Fibroblast of lung (primary cell): Measurements from ENCODE around the gene SLC6A1.

Experiments
- EZH2 ChIP-seq: IDR thresholded peaks from 2 replicates; pipeline ENCODE4 v1.5.1; 2012; ENCODE audit warnings: low read length, control low read depth, mild to moderate bottlenecking; ENCODE audit errors: missing control alignments
- TF ChIP-seq, protein P1 (sequence below), 2 donors: IDR thresholded peaks in 1 of 2; conservative IDR thresholded peaks in 1 of 2; 1 replicate in 1 of 2; 2 replicates in 1 of 2; pipeline ENCODE4 v1.5.1; 2011 to 2012; ENCODE audit warnings: low read length in 2 of 2, control low read depth in 1 of 2, inconsistent platforms in 1 of 2, low read depth in 1 of 2, mild to moderate bottlenecking in 1 of 2

DNA sequence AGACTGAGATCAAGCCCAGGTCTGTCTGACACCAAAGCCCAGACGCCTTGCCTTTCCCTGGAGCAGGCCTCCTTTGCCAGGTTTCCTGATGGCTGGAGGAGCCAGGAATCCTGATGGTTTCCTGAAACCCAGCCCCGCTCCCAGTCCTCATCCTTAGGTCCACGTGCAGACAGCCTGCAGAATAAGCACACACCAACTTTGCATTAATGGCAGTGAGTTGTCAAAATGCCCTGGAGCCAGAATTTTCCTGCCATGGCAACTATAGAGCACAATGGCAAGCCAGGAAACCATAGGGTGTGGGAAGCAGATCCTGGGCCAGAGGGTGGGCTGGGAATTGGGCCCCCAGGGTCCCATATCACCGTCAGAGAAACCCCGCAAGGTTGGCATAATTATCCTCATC, 94.3 kb downstream of the SLC6A1 start:
- TF ChIP-seq, protein P1, sequence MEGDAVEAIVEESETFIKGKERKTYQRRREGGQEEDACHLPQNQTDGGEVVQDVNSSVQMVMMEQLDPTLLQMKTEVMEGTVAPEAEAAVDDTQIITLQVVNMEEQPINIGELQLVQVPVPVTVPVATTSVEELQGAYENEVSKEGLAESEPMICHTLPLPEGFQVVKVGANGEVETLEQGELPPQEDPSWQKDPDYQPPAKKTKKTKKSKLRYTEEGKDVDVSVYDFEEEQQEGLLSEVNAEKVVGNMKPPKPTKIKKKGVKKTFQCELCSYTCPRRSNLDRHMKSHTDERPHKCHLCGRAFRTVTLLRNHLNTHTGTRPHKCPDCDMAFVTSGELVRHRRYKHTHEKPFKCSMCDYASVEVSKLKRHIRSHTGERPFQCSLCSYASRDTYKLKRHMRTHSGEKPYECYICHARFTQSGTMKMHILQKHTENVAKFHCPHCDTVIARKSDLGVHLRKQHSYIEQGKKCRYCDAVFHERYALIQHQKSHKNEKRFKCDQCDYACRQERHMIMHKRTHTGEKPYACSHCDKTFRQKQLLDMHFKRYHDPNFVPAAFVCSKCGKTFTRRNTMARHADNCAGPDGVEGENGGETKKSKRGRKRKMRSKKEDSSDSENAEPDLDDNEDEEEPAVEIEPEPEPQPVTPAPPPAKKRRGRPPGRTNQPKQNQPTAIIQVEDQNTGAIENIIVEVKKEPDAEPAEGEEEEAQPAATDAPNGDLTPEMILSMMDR (conservative IDR thresholded peaks at IDR 0.05 in 1 of 2, IDR thresholded peaks at IDR 0.05 in 1 of 2; ENCODE audit: low read depth in 1 of 2, low read length in 2 of 2), result no peak
- TF ChIP-seq EZH2, result no peak
